Chondrocyte (in vitro differentiated cells): ENCODE data around the gene DGKK. TPM values are rescaled to one million over a fixed set of nuclear protein-coding genes. Genes with fewer than 3 reads are reported as not detected.

Experiments used
- DNase-seq: peaks from one replicate; pipeline ENCODE4 v3.0.0; 2021; ENCODE audit warnings: mixed read lengths, low spot score
- H3K27ac Mint-ChIP-seq: one replicate; pipeline ENCODE4 v1.8.0; 2021; ENCODE audit warnings: mild to moderate bottlenecking, moderate library complexity, mixed read lengths; ENCODE audit not compliant: unreplicated experiment
- H3K27me3 Mint-ChIP-seq: 2 replicates; pipeline ENCODE4 v1.8.0; 2021; ENCODE audit warnings: low read depth, mixed read lengths
- H3K36me3 Mint-ChIP-seq: 2 replicates; pipeline ENCODE4 v1.8.0; 2021; ENCODE audit warnings: low read depth, mixed read lengths
- H3K4me1 Mint-ChIP-seq: 2 replicates; pipeline ENCODE4 v1.8.0; 2021; ENCODE audit warnings: low read depth, mild to moderate bottlenecking, mixed read lengths
- H3K4me3 Mint-ChIP-seq: one replicate; pipeline ENCODE4 v1.8.0; 2021; ENCODE audit warnings: mild to moderate bottlenecking, moderate library complexity, mixed read lengths; ENCODE audit not compliant: unreplicated experiment
- H3K9me3 Mint-ChIP-seq: 2 replicates; pipeline ENCODE4 v1.8.0; 2021; ENCODE audit warnings: low read depth, mixed read lengths
- CTCF ChIP-seq: fragments of 200-600 bp; sonication (generic); IDR thresholded peaks from 2 replicates; pipeline ENCODE4 v1.5.0; 2021; ENCODE audit warnings: antibody characterized with exemption, mild to moderate bottlenecking, moderate library complexity
- total RNA-seq: library from RNA; stranded (reverse); gene quantifications from 3 replicates; pipeline ENCODE4 v1.2.1, GENCODE V29; 2021

DGKK gene
- total RNA-seq, 1 donor from 2014 or later = not detected

DNA sequence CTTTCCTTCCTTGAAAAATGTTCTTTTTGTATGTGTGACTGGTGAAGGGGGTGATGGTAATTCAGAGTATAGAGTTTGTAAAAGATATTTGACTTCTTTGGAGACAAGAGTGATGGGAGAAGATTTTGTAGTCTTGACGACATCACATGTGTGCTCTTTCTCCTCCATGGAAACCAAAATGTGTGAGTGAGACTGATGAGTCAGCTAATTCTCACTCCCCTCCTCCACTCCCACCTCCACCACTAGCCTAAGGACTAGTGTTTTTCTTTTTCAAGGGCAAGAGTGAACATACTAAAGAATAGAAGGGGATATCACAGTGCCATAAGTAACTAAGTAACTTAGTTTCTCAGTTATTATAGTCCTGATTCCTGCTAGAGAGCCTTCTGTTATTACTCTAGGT lies 14.0 kb upstream of the DGKK start:
- TF ChIP-seq CTCF = no peak
- Mint-ChIP-seq H3K4me3 (no peak overlapping the region), H3K9me3 (peaks cover 12% of the 10 kb centered on the region), H3K36me3 (no peaks in the 10 kb centered on the region), H3K27me3 (no peaks in the 10 kb centered on the region), H3K4me1 (no peaks in the 10 kb centered on the region), H3K27ac (no peak overlapping the region)
- no peak for DNase-seq

- H3K27ac Mint-ChIP-seq = no peak overlapping the region
- no peak for DNase-seq
- peaks cover 12% of the 10 kb centered on the region for H3K9me3 Mint-ChIP-seq
- no peaks in the 10 kb centered on the region for H3K4me1 Mint-ChIP-seq
- H3K4me3 Mint-ChIP-seq = no peak overlapping the region
- no peak for TF ChIP-seq CTCF
- no peaks in the 10 kb centered on the region for H3K27me3 Mint-ChIP-seq
- no peaks in the 10 kb centered on the region for H3K36me3 Mint-ChIP-seq
Observed at GRCh38 chrX:50483283-50483682, 12.7 kb upstream of the DGKK start.

DNA sequence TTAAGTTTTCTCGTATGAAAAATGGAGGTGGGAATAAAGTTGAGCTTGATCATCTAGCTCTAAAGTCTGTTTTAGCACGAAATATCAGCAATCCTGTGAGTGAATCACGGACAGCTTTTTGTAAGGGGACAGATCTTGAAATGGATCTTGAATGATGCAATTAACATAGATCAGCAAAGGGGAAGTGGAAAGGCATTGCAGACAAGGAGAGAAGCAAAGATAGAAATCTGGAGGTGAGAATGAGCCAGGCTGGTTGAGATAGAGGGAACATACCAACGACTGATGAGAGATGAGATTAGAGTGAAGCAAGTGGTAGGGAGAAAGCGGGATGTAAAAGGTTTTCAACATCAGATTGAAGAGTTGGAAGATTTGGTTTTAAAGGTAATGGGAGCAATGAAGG lies 4.6 kb upstream of the DGKK start:
- Mint-ChIP-seq H3K27me3 (peaks cover 22% of the 10 kb centered on the region), H3K9me3 (peaks cover 7% of the 10 kb centered on the region), H3K4me1 (no peaks in the 10 kb centered on the region), H3K36me3 (no peaks in the 10 kb centered on the region), H3K4me3 (no peak overlapping the region), H3K27ac (no peak overlapping the region)
- TF ChIP-seq CTCF = no peak
- no peak for DNase-seq

DNA sequence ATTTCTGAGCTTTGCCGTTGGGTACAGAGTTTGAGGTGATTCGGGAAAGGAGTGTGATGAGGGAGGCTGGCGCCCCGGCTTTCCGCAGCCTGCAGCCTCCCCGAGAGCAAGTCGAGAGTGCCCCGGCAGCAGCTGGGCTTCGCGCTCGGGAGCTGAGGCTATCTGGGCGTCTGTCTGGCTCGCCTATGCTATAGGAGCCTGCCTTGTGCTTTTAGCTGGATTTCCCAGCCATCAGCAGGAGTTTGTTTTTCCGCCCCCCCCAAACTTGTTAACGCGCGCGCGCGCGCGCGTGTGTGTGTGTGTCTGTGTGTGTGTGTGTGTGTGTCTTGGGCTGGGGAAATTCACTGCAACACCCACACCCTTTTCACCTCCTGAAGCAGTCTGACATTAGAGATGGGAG lies 765 bp upstream of the DGKK start:
- H3K4me3 Mint-ChIP-seq = no peak overlapping the region
- H3K4me1 Mint-ChIP-seq = no peaks in the 10 kb centered on the region
- H3K9me3 Mint-ChIP-seq = no peaks in the 10 kb centered on the region
- TF ChIP-seq CTCF = no peak
- H3K27me3 Mint-ChIP-seq = peaks cover 50% of the 10 kb centered on the region
- H3K27ac Mint-ChIP-seq = no peak overlapping the region
- no peaks in the 10 kb centered on the region for H3K36me3 Mint-ChIP-seq
- no peak for DNase-seq

DNA sequence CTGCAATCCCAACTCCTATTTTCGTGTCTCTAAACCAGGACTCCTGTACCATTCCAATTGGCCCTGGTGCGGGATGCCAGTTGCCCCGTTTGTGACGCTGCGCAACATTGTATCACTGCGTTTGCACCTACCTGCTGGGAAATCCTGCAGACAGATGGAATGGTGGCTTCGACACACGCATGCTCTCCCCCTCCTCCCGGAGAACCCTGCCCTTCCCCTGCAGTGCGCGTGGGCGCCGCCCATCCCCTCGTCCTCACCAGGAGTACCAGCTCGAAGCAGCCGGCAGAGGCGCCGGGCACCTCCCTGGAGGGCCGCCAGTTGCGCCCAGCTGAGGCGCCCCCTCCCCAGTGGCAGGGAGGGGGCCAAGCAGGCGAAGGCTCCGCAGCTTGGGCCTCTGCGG lies 1.4 kb downstream of the DGKK start:
- DNase-seq = peak; percentile 91
- no peaks in the 10 kb centered on the region for H3K9me3 Mint-ChIP-seq
- H3K4me1 Mint-ChIP-seq = no peaks in the 10 kb centered on the region
- H3K36me3 Mint-ChIP-seq = no peaks in the 10 kb centered on the region
- TF ChIP-seq CTCF = no peak
- no peak overlapping the region for H3K27ac Mint-ChIP-seq
- H3K4me3 Mint-ChIP-seq = no peak overlapping the region
- peaks cover 46% of the 10 kb centered on the region for H3K27me3 Mint-ChIP-seq
